GM18951 (cell line): ENCODE data around the gene ACOXL.

Source experiments
- POLR2A ChIP-seq: IDR thresholded peaks from 4 replicates; pipeline ENCODE4 v1.6.1; 2011; ENCODE audit warnings: mild to moderate bottlenecking; ENCODE audit not compliant: insufficient read length, insufficient read depth; ENCODE audit errors: extremely low read depth
- in situ Hi-C: fragments of 300-500 bp; cut with MboI; formaldehyde crosslinking; loops from one replicate; pipeline ENCODE4 v1.12.0; 2022; ENCODE audit warnings: low sequenced_read_pairs, mixed read lengths, inconsistent platforms; ENCODE audit not compliant: unreplicated experiment

The ACOXL gene

DNA sequence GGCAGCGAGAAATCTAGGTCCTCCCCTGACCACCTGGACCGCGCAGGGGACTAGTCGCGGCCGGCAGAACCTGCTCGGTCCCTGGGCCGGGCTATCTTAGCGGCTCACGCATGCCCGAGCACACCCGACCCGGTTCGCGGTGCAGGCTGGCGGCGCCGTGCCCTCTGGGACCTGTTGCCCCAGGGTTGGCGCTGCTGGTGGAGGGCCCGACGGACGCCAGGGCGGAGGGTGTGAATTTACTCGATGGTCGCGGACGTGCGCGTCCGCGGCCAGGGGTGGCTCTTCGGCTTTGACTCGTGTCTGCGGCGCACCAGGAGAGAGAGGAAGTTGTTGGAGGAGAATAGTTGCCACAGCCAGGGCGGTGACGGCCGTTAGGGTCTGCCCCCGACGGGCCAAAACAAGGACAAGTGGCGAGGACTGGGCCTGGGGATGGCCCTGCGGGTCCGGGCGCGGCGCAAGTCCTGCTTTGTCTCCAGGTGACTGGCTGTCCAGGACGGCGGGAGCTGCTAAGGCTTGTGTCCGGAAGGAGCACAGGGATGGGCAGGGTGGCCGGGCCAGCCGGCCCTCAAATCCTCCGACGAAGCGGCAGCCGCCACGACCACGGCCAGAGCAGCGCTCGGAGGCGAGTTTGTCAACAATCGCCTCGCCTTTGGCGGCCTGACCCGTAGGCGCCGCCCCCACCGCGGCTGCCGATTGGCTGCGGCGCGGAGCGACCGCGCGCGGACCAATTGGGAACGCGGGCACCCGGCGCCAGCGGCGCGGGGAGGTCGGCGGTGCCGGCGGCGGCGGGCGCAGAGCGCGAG lies 389.7 kb downstream of the ACOXL start:
- in situ Hi-C loops: no loop called here
- peak; percentile 32 for TF ChIP-seq POLR2A

- peak; percentile 10 for TF ChIP-seq POLR2A
- in situ Hi-C loops: no loop called here
Measured at GRCh38 chr2:111122631-111123421, 390.5 kb downstream of the ACOXL start.

DNA sequence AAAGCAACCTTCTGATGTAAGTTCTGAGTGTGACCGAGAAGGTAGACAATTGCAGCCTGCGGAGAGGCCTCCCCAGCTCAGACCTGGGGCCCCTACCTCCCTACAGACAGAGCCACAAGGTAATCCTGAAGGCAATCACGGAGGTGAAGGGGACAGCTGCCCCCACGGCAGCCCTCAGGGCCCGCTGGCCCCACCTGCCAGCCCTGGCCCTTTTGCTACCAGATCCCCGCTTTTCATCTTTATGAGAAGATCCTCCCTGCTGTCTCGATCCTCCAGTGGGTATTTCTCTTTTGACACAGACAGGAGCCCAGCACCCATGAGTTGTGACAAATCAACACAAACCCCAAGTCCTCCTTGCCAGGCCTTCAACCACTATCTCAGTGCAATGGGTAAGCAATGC lies 391.4 kb downstream of the ACOXL start:
- in situ Hi-C loops: no loop called here
- no peak for TF ChIP-seq POLR2A

- TF ChIP-seq POLR2A: no peak
Measured at GRCh38 chr2:111126581-111126980, 394.2 kb downstream of the ACOXL start.

DNA sequence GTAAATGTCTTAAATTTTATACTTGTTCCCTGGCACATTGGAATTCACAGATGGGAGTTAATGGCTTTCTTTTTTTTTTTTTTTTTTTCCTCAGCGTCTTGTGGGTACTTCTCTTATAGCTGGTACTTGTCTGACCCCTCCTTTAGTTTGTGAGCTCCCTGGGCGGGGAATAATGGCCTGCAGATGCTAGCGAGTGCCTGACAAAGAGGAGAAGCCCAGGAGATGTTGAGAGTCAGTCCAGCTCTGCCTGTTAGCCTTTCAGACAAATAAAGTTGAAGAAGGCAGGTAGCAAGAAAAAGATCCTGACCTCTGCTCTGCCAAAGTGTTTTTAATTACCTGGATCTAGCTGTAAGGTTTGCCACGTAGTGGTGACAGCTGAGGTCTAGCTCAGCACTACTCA lies 395.0 kb downstream of the ACOXL start:
- in situ Hi-C loops: no loop called here
- no peak for TF ChIP-seq POLR2A

More at GRCh38 chr2:111126581-111126980, 394.2 kb downstream of the ACOXL start:
- in situ Hi-C loops: no loop called here

DNA sequence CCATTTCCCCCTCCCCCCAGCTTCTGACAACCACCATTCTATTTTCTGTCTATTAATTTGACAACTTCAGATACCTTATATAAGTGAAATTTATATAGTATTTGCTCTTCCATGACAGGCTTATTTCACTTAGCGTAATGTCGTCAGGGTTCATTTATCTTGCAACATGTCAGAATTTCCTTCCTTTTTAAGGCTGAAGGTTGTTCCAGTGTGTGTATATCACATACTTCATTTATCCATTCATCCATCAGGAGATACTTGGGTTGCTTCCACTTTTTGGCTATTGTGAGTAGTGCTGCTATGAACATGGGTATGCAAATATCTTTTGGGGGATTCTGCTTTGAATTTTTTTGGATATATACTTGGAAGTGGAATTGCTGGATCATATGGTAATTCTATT lies 395.7 kb downstream of the ACOXL start:
- in situ Hi-C loops: no loop called here
- TF ChIP-seq POLR2A: no peak

GRCh38 chr2:111133603-111134002 lies 401.2 kb downstream of the ACOXL start:
- in situ Hi-C loops: no loop called here
- TF ChIP-seq POLR2A: no peak

DNA sequence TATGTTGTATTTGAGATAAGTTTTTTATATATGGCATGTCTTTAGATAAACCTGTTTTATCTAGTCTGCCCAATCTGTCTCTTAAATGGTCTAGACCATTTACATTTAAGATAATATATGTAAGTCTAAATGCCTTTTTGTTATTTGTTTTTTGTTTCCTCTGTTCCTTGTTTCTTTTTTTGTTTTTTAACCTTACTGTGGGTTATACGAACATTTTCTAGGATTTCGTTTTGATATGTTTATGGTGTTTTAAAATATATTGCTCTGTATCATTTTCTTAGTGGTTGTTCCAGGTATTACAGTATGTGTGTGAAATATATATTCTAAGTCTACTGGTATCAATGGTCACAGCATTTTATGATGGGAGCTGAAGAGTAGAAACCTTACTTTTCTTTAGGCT lies 401.7 kb downstream of the ACOXL start:
- in situ Hi-C loops: no loop called here
- no peak for TF ChIP-seq POLR2A

GRCh38 chr2:111135237-111135909 lies 403.0 kb downstream of the ACOXL start:
- no peak for TF ChIP-seq POLR2A
- in situ Hi-C loops: no loop called here

- no peak for TF ChIP-seq POLR2A
- in situ Hi-C loops: no loop called here
Measured at GRCh38 chr2:111135910-111136297, 403.5 kb downstream of the ACOXL start.

DNA sequence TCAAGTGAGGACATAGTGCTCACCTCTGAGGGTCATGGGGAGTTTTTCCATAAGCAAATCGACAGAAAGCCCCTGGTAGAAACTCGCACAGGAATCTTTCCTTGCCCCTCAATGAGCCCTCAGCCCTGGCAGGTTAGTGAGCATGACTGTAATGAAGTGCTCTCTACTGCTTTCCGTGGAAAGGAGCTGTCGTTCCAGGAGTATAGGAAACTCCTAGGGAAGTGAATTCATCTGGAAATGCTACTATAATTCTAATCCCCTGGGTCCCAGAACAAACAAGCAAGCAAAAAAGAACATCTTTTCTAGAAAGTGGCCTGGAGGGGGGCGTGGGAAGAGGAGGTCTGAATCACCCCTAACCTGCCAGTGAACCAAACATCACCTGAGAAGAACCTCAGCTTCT lies 406.5 kb downstream of the ACOXL start:
- in situ Hi-C loops: no loop called here
- no peak for TF ChIP-seq POLR2A

DNA sequence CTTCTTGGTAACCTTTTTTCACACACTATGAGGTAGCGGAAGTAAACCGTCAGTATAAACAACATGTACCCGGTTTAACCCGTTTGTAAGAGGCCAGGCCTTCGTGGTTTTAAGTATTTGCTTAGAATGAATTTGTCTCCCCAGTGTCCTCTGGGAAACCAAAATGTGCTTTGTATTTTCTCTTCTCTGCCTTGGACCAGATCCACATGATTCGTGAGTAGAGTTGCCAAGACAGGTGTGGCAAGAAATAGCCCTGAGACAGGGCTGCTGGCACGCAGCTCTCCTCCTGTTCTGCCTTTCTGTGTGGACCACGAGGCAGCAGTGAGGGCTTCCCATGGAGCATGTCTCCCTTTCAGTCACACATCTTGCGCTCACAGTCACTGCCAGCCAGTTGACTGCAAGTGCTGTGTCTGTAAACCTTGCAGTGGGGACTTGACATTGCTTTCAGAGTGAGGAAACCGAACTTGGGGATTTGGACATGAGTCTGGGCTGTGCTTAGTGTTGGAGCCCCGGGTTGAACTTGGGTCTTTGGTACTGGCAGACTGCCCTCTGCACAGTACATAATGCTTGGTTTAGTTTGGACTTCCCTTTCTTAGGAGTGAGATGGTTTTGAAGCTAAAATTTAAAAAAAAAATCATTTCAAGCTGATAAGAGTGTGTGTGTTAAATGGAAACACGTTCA lies 407.4 kb downstream of the ACOXL start:
- no peak for TF ChIP-seq POLR2A
- in situ Hi-C loops: no loop called here

GRCh38 chr2:111140815-111141214 lies 408.4 kb downstream of the ACOXL start:
- TF ChIP-seq POLR2A: no peak
- in situ Hi-C loops: no loop called here

DNA sequence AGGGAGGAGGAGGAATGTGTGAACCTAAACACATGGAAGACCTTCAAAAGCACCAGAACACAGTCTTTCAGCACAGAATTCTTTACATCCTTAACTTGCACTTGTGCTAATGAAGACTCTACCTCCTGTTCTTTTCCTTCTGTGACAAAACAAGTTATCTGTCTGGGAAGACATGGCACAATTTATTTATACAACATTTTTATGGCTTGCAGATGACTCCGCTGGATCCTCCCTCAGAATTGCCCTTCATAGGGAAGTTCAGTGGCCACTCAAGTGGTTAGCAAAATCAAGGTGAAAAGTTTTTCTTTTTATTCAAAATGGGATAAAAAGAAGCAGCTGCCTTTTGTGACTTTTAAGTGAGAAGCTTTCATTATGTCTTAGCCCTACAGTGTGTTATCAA lies 409.7 kb downstream of the ACOXL start:
- no peak for TF ChIP-seq POLR2A
- in situ Hi-C loops: no loop called here
